Naive thymus-derived CD8-positive, alpha-beta T cell (primary cell): ENCODE data around the gene CXorf51B. TPM values are rescaled to one million over a fixed set of nuclear protein-coding genes. Genes with fewer than 3 reads are reported as not detected.
"Not testable (repeated sequence)": the region's sequence is repeated elsewhere in the genome, so short reads cannot be mapped to it uniquely, and the experiment has no call there.

ENCODE experiments used
- ATAC-seq, 2 donors: fragments of 150-1000 bp; cut with Tn5 transposase in 1 of 2; sonication (Bioruptor Pico), chemical (Tn5 transposase) in 1 of 2; 1 replicate in 1 of 2; 2 replicates in 1 of 2; pipeline ENCODE4 v1.10.0; 2021; ENCODE audit warnings: mild to moderate bottlenecking in 2 of 2, moderate library complexity in 2 of 2
- POLR2A ChIA-PET: fragments of 350-600 bp; sonication (Branson Sonifier 250); formaldehyde crosslinking; loops from one replicate; lab custom pipeline; 2021; ENCODE audit warnings: antibody characterized with exemption; lab: Charles Lee
- DNase-seq, 10 donors: peaks; one replicate each; pipeline versions ENCODE4 v3.0.0 to v3.0.0-alpha.2; 2020 to 2022
- H3K27ac Mint-ChIP-seq, 10 donors: one replicate each; pipeline ENCODE4 v1.8.0; 2020 to 2022; ENCODE audit warnings: mild to moderate bottlenecking in 10 of 10, mixed read lengths in 10 of 10, moderate library complexity in 4 of 10, inconsistent platforms in 1 of 10
- H3K27me3 Mint-ChIP-seq, 5 donors: one replicate each; pipeline ENCODE4 v1.8.0; 2021 to 2022; ENCODE audit warnings: mixed read lengths in 5 of 5
- H3K36me3 Mint-ChIP-seq, 3 donors: one replicate each; pipeline ENCODE4 v1.8.0; 2020 to 2022; ENCODE audit warnings: mixed read lengths in 3 of 3, mild to moderate bottlenecking in 2 of 3, inconsistent platforms in 1 of 3
- H3K4me1 Mint-ChIP-seq, 4 donors: one replicate each; pipeline ENCODE4 v1.8.0; 2021 to 2022; ENCODE audit warnings: mixed read lengths in 4 of 4
- H3K4me3 Mint-ChIP-seq, 10 donors: one replicate each; pipeline ENCODE4 v1.8.0; 2020 to 2022; ENCODE audit warnings: mild to moderate bottlenecking in 10 of 10, mixed read lengths in 10 of 10, moderate library complexity in 6 of 10, inconsistent platforms in 1 of 10
- H3K9me3 Mint-ChIP-seq, 9 donors: one replicate each; pipeline ENCODE4 v1.8.0; 2020 to 2022; ENCODE audit warnings: mixed read lengths in 9 of 9, mild to moderate bottlenecking in 3 of 9, inconsistent platforms in 1 of 9, moderate library complexity in 1 of 9
- polyA plus RNA-seq, 3 donors: library from polyadenylated mRNA; unstranded; fragments of 300-500 nt; fragmentation: Illumina TruSeq; gene quantifications; one replicate each; pipeline ENCODE4 v1.2.3, GENCODE V29; 2021
- total RNA-seq, 8 experiments: library from RNA in 2 of 8; stranded (reverse) in 2 of 8; gene quantifications; one replicate each; pipeline ENCODE4 v1.2.3 and lab custom pipeline; 2021 to 2026

Gene CXorf51B
- total RNA-seq: not detected
- not detected for polyA plus RNA-seq
- 0 reads per million in 6 experiments for total RNA-seq (lab: John Stamatoyannopoulos, UW)

GRCh38 chrX:146809471-146809870 lies at the start of gene CXorf51B:
Gene CXorf51B (plus strand): TSS chrX:146809771. CDS start chrX:146809792, 21 bp downstream.
- ATAC-seq, H3K9me3 Mint-ChIP-seq, H3K36me3 Mint-ChIP-seq, DNase-seq, H3K27ac Mint-ChIP-seq, H3K4me3 Mint-ChIP-seq, H3K4me1 Mint-ChIP-seq, POLR2A ChIA-PET, H3K27me3 Mint-ChIP-seq: not testable (repeated sequence)

DNA sequence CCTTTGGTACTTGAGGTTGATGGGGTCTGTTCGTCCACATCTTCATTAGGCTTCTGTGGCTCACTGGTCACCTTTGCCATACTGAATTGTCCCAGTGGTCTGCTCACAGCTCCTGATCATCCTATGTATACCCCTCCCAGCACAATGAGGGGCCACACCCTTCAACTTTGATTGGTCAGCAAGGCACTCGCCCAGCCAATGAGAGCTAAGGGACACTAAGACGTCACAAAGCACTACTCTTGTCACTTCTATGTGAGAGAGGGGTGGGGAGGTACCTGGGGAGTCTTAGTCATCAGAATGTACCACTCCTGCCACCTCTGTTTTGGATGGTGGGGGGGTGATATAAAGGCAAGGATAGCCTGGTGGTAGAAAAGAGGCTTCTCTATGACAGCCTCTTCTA lies 5.1 kb downstream of the CXorf51B start, which contains the start of gene CXorf51A:
Gene CXorf51A (minus strand): TSS at position 101 of the 400 bp plus-strand sequence. CDS start 21 bp downstream, at position 80.
- H3K4me1 Mint-ChIP-seq, H3K4me3 Mint-ChIP-seq, ATAC-seq, DNase-seq, H3K27ac Mint-ChIP-seq, H3K36me3 Mint-ChIP-seq, POLR2A ChIA-PET, H3K27me3 Mint-ChIP-seq, H3K9me3 Mint-ChIP-seq: not testable (repeated sequence)

GRCh38 chrX:146831994-146832393 lies 22.4 kb downstream of the CXorf51B start:
- ATAC-seq: no peak
- H3K36me3 Mint-ChIP-seq: no peaks in the 10 kb centered on the region
- no peak overlapping the region for H3K4me3 Mint-ChIP-seq
- DNase-seq: no peak
- POLR2A ChIA-PET: no interaction called here
- H3K27me3 Mint-ChIP-seq: no peaks in the 10 kb centered on the region
- no peaks in the 10 kb centered on the region for H3K4me1 Mint-ChIP-seq
- H3K9me3 Mint-ChIP-seq: peaks cover 0 to 4% (median 0%) of the 10 kb centered on the region in 9 donors
- H3K27ac Mint-ChIP-seq: no peak overlapping the region

- Mint-ChIP-seq H3K4me3 (no peak overlapping the region), H3K4me1 (no peaks in the 10 kb centered on the region), H3K27me3 (no peaks in the 10 kb centered on the region), H3K9me3 (peaks cover 0 to 5% (median 0%) of the 10 kb centered on the region in 9 donors), H3K27ac (no peak overlapping the region), H3K36me3 (no peaks in the 10 kb centered on the region)
- POLR2A ChIA-PET: no interaction called here
- no peak for ATAC-seq
- no peak for DNase-seq
Observed at GRCh38 chrX:146854281-146854680, 44.7 kb downstream of the CXorf51B start.

Other genes starting within 250 kb of the CXorf51B start
- gene CXorf51A, start 5.0 kb downstream of the CXorf51B start, total RNA-seq: not detected
- gene CXorf51A, start 5.0 kb downstream of the CXorf51B start, polyA plus RNA-seq: not detected